ENCODE results near the gene CDC14A.

- peak; percentile 70 for TF ChIP-seq CTCF (conservative IDR thresholded peaks at IDR 0.05; ENCODE audit: low read depth, low read length)
- no peak for TF ChIP-seq EZH2 (IDR thresholded peaks at IDR 0.05; ENCODE audit: borderline replicate concordance, low read depth, low read length, poor library complexity, severe bottlenecking)
These were observed 103.3 kb downstream of the CDC14A start for GRCh38 chr1:100455478-100456072.
